KG1 (cell line): ENCODE data around the gene ZNF560.

ENCODE experiments used
- DNase-seq: peaks from one replicate; lab custom pipeline; 2025; lab: John Stamatoyannopoulos, UW

Gene ZNF560

GRCh38 chr19:9435279-9436268 is 62.8 kb downstream of the ZNF560 start, which contains the start of gene ZNF266:
Gene ZNF266 (minus strand): TSS chr19:9435573. CDS start chr19:9420089, 15,484 bp downstream.
- peak; percentile 95 for DNase-seq

- no peak for DNase-seq
Observed at GRCh38 chr19:9431475-9431874, 66.9 kb downstream of the ZNF560 start.

GRCh38 chr19:9430444-9430843 is 68.0 kb downstream of the ZNF560 start:
- DNase-seq: no peak

GRCh38 chr19:9427941-9428340 is 70.5 kb downstream of the ZNF560 start:
- DNase-seq: no peak
